Loucy (cell line): ENCODE data around the gene ATOH8.

Source experiments
- CTCF ChIP-seq: fragments of 200-600 bp; sonication (generic); conservative IDR thresholded peaks from 2 replicates; pipeline ENCODE4 v1.5.1; 2014; ENCODE audit warnings: mild to moderate bottlenecking, antibody characterized with exemption, low read length
- EZH2phosphoT487 ChIP-seq: fragments of 200-600 bp; IDR thresholded peaks from 2 replicates; pipeline ENCODE4 v1.6.1; 2018; ENCODE audit warnings: antibody characterized with exemption, mild to moderate bottlenecking, moderate library complexity, borderline replicate concordance

- no peak for TF ChIP-seq CTCF
- TF ChIP-seq EZH2phosphoT487, result no peak
Measured at GRCh38 chr2:85741211-85741832, 12.5 kb upstream of the ATOH8 start.
